Gastroesophageal sphincter (tissue), 4 donors: ENCODE measurements around the gene ZNF610. TPM values are rescaled to one million over a fixed set of nuclear protein-coding genes. Genes with fewer than 3 reads are reported as not detected.
"Not testable (repeated sequence)": the region's sequence is repeated elsewhere in the genome, so short reads cannot be mapped to it uniquely, and the experiment has no call there.

ENCODE experiments used
- ATAC-seq: fragments of 150-250 bp; one replicate; pipeline ENCODE4 v1.9.1; 2016; ENCODE audit warnings: mild to moderate bottlenecking, moderate library complexity
- H3K27ac ChIP-seq, 4 donors: fragments of 200-600 bp; sonication (generic) in 3 of 4; 1 replicate in 3 of 4; 2 replicates in 1 of 4; pipeline ENCODE4 v1.5.1; 2016 to 2019
- H3K27me3 ChIP-seq: fragments of 200-600 bp; sonication (generic); one replicate; pipeline ENCODE4 v1.5.1; 2019
- H3K36me3 ChIP-seq, 2 donors: fragments of 200-600 bp; sonication (generic); one replicate each; pipeline ENCODE4 v1.5.1; 2019; ENCODE audit warnings: control low read depth in 1 of 2
- H3K4me1 ChIP-seq, 3 donors: fragments of 200-600 bp; sonication (generic); 1 replicate in 2 of 3; 2 replicates in 1 of 3; pipeline ENCODE4 v1.5.1; 2016 to 2019; ENCODE audit warnings: control low read depth in 2 of 3
- H3K4me3 ChIP-seq, 2 donors: fragments of 200-600 bp; sonication (generic); one replicate each; pipeline ENCODE4 v1.5.1; 2019; ENCODE audit warnings: mild to moderate bottlenecking in 1 of 2, moderate library complexity in 1 of 2
- H3K9me3 ChIP-seq, 3 donors: fragments of 200-600 bp; sonication (generic); one replicate each; pipeline ENCODE4 v1.5.1; 2017 to 2019; ENCODE audit warnings: control low read depth in 2 of 3
- EP300 ChIP-seq: sonication (generic); formaldehyde crosslinking; IDR thresholded peaks from one replicate; pipeline ENCODE4 v1.6.1; 2017; ENCODE audit warnings: antibody characterized with exemption, mild to moderate bottlenecking
- POLR2A ChIP-seq, 2 donors: fragments of 450-650 bp; IDR thresholded peaks; one replicate each; pipeline ENCODE4 v1.6.1; 2017; ENCODE audit warnings: antibody characterized with exemption in 2 of 2, mild to moderate bottlenecking in 2 of 2, moderate library complexity in 1 of 2
- POLR2AphosphoS5 ChIP-seq: sonication (generic); formaldehyde crosslinking; IDR thresholded peaks from one replicate; pipeline ENCODE4 v1.6.1; 2017; ENCODE audit warnings: antibody characterized with exemption
- WGBS, 2 donors: methylation state at CpG; one replicate each; pipeline ENCODE4 v1.1.5; 2018; ENCODE audit warnings: low coverage in 1 of 2; 5-methylcytosine and 5-hydroxymethylcytosine counted together
- total RNA-seq, 4 donors: library from RNA; depleted of rRNA; stranded (reverse); fragments of >200 nt; gene quantifications; one replicate each; pipeline ENCODE4 v1.1.0, GENCODE V29; 2016
- TF ChIP-seq, protein P1 (sequence below), 4 experiments: fragments of 200-600 bp in 2 of 4; fragments of 450-650 bp in 2 of 4; sonication (generic) in 1 of 4; IDR thresholded peaks; one replicate each; pipeline ENCODE4 v1.5.1; 2017 to 2019; ENCODE audit warnings: antibody characterized with exemption in 4 of 4, mild to moderate bottlenecking in 2 of 4, moderate library complexity in 2 of 4

Gene ZNF610
- total RNA-seq, 4 donors from 2014 or later = 1.7 to 4.7 (median 2.9) TPM

DNA sequence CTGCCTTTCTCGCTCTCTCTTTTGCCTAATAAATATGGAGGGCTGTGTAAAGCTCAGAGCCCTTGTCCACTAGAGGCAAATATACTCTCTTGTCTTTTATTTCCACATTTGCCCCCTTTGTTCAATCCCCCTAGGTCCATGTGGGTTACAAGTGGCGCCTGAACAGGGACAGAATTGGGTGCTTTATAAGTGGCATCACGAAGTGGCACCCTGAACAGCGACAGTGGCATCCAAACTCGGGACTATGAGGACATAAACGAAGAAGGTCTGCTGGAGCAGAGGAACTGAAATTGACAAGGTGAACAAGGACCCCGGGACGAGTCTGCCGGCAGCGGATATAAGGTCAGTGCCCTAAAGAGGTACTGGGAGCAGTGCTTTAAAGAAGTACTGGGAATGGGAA lies 4.3 kb upstream of the ZNF610 start:
- Histone ChIP-seq H3K9me3 (peaks cover 0 to 87% (median 4%) of the 10 kb centered on the region in 3 donors), H3K4me1 (peaks cover 0 to 7% (median under 1%) of the 10 kb centered on the region in 3 donors), H3K27ac (no peak overlapping the region), H3K4me3 (no peak overlapping the region), H3K27me3 (no peaks in the 10 kb centered on the region), H3K36me3 (no peaks in the 10 kb centered on the region)
- 65 to 78% methylated on average over 5 to 7 of the region's 10 CpGs for WGBS, 2 donors
- no peak for ATAC-seq
- no peak for TF ChIP-seq EP300
- TF ChIP-seq POLR2AphosphoS5 = no peak
- TF ChIP-seq, protein P1, sequence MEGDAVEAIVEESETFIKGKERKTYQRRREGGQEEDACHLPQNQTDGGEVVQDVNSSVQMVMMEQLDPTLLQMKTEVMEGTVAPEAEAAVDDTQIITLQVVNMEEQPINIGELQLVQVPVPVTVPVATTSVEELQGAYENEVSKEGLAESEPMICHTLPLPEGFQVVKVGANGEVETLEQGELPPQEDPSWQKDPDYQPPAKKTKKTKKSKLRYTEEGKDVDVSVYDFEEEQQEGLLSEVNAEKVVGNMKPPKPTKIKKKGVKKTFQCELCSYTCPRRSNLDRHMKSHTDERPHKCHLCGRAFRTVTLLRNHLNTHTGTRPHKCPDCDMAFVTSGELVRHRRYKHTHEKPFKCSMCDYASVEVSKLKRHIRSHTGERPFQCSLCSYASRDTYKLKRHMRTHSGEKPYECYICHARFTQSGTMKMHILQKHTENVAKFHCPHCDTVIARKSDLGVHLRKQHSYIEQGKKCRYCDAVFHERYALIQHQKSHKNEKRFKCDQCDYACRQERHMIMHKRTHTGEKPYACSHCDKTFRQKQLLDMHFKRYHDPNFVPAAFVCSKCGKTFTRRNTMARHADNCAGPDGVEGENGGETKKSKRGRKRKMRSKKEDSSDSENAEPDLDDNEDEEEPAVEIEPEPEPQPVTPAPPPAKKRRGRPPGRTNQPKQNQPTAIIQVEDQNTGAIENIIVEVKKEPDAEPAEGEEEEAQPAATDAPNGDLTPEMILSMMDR (IDR thresholded peaks at IDR 0.05) = no peak
- TF ChIP-seq POLR2A (IDR thresholded peaks at IDR 0.05) = no peak

GRCh38 chr19:52335768-52336116 lies 301 bp upstream of the ZNF610 start:
- H3K4me3 ChIP-seq = peak overlapping the region; percentile 59 to 74
- 51 to 100% methylated on average over 1 to 6 of the region's 9 CpGs for WGBS, 2 donors
- TF ChIP-seq EP300 (no peak), POLR2AphosphoS5 (no peak), POLR2A (IDR thresholded peaks at IDR 0.05) (no peak)
- TF ChIP-seq, protein P1 (IDR thresholded peaks at IDR 0.05) = no peak

GRCh38 chr19:52336791-52337381 lies 843 bp downstream of the ZNF610 start:
- H3K27me3 ChIP-seq = no peaks in the 10 kb centered on the region
- peak overlapping the region; percentile 59 to 74 for H3K4me3 ChIP-seq
- peaks cover 0 to 15% (median 5%) of the 10 kb centered on the region in 3 donors for H3K4me1 ChIP-seq
- no peak for ATAC-seq
- H3K36me3 ChIP-seq = peaks cover 0 to 6% of the 10 kb centered on the region in 2 donors
- WGBS, 2 donors = 0 to 2% methylated on average over 4 to 8 of the region's 9 CpGs
- no peak for TF ChIP-seq POLR2AphosphoS5
- TF ChIP-seq, protein P1 (IDR thresholded peaks at IDR 0.05) = no peak
- no peak for TF ChIP-seq POLR2A (IDR thresholded peaks at IDR 0.05)
- TF ChIP-seq EP300 = no peak
- peaks cover 0 to 36% (median 0%) of the 10 kb centered on the region in 3 donors for H3K9me3 ChIP-seq
- peak overlapping the region; percentile 30 to 87 (median 82) for H3K27ac ChIP-seq

More at GRCh38 chr19:52335768-52336116, 301 bp upstream of the ZNF610 start:
- peak; percentile 55 for ATAC-seq
- Histone ChIP-seq H3K27ac (peak overlapping the region in 3 of 4 donors; percentile 81 to 87 (median 84)), H3K27me3 (no peaks in the 10 kb centered on the region), H3K9me3 (peaks cover 0 to 48% (median 4%) of the 10 kb centered on the region in 3 donors), H3K36me3 (peaks cover 0 to 6% of the 10 kb centered on the region in 2 donors), H3K4me1 (peaks cover 0 to 15% (median 5%) of the 10 kb centered on the region in 3 donors)

- not testable (repeated sequence) for H3K27ac ChIP-seq, H3K27me3 ChIP-seq, ATAC-seq, H3K4me3 ChIP-seq, H3K36me3 ChIP-seq
- peaks cover 0 to 20% (median 5%) of the 10 kb centered on the region in 3 donors for H3K4me1 ChIP-seq
- H3K9me3 ChIP-seq = peaks cover 0 to 16% (median 0%) of the 10 kb centered on the region in 3 donors
- 72% methylated on average over 3 of the region's 3 CpGs; no CpG with 5 or more reads in 1 of the 2 donors for WGBS, 2 donors
Measured at GRCh38 chr19:52339022-52339421, 3.0 kb downstream of the ZNF610 start.

- WGBS, 2 donors = 13 to 37% methylated on average over 3 to 5 of the region's 8 CpGs
- Histone ChIP-seq H3K4me3 (no peak overlapping the region), H3K36me3 (peaks cover 0 to 17% of the 10 kb centered on the region in 2 donors), H3K27me3 (no peaks in the 10 kb centered on the region), H3K4me1 (peaks cover 0 to 6% (median 0%) of the 10 kb centered on the region in 3 donors), H3K27ac (no peak overlapping the region), H3K9me3 (no peaks in the 10 kb centered on the region)
- TF ChIP-seq POLR2A (IDR thresholded peaks at IDR 0.05) = no peak
- TF ChIP-seq, protein P1 (IDR thresholded peaks at IDR 0.05) = peak in 3 of 4 experiments; percentile 26 to 52 (median 46)
- ATAC-seq = no peak
Measured at GRCh38 chr19:52343548-52343947, 7.5 kb downstream of the ZNF610 start.
